ENCODE measurements around the gene BTF3L4.

The BTF3L4 gene

DNA sequence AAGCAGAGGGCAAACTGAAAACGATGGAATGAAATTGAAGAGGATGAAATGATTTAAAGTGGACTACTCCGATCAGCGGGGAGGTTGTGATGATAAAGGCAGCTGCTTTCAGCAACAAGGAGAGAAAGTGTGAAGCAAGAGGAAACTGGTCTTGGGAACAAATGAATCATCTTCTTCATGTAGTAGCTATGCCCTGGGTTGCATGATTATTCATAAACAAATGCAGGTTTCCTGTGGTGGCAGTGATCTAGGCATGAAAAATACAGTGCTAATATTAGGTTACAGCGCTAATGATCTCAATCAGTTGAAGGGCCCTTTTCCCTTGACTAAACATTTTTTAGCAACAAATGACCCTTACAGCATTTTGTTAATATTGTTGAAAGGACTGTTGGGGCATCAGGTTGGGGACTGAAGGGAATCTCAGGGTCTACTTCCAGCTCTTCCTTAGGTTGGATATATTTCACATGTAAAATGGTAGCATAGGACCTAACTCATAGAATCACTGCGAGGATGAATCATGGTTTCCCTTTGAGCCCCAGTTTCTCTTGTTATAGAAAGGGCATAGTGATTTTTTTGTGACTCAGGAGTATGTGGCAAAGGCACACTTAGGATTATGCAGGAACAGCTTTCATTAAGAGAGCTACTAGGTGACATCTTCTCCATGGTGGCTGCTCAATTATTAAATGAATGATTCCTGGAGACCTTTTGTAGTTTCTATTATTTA is 83.9 kb downstream of the BTF3L4 start:
- Histone ChIP-seq H3K79me2 (ENCODE audit: control insufficient read depth, insufficient read depth, low read length, poor library complexity) (peaks cover 9% of the 10 kb centered on the region), H3K4me3 (ENCODE audit: low read depth, low read length) (no peak overlapping the region), H3K27me3 (ENCODE audit: insufficient read depth, low read length) (no peaks in the 10 kb centered on the region), H3K9me3 (ENCODE audit: insufficient read depth, low read depth, low read length) (no peaks in the 10 kb centered on the region), H3K18ac (ENCODE audit: low read length) (no peak overlapping the region), H4K91ac (ENCODE audit: low read depth, low read length) (no peak overlapping the region), H4K8ac (ENCODE audit: low read depth, low read length) (no peak overlapping the region), H3K14ac (ENCODE audit: low read length) (no peak overlapping the region), H3K27ac (ENCODE audit: low read depth, low read length) (no peak overlapping the region), H3K36me3 (ENCODE audit: control insufficient read depth in 1 of 2, insufficient read depth in 2 of 2, low read length in 2 of 2) (no peaks in the 10 kb centered on the region), H2AFZ (ENCODE audit: insufficient read depth, low read length, poor library complexity) (no peak overlapping the region), H2AK5ac (ENCODE audit: low read length) (no peak overlapping the region), H2BK120ac (ENCODE audit: insufficient read depth, low read length, poor library complexity) (no peak overlapping the region), H4K12ac (ENCODE audit: low read depth, low read length) (no peak overlapping the region), H3K79me1 (ENCODE audit: low read length) (peaks cover 10% of the 10 kb centered on the region), H2BK12ac (ENCODE audit: low read length) (no peak overlapping the region), H3K4me2 (ENCODE audit: low read length) (no peak overlapping the region), H2BK5ac (ENCODE audit: low read depth, low read length, poor library complexity) (no peak overlapping the region), H3K23ac (ENCODE audit: low read length) (no peak overlapping the region), H3K4me1 (ENCODE audit: control insufficient read depth in 1 of 2, insufficient read depth in 2 of 2, low read length in 2 of 2) (no peaks in the 10 kb centered on the region), H3K4ac (ENCODE audit: low read depth, low read length) (no peak overlapping the region), H3K9ac (ENCODE audit: low read length) (no peak overlapping the region)
- DNase-seq, result peak in 1 of 2 donors; percentile 70
- WGBS (ENCODE audit: extremely low coverage, insufficient coverage, insufficient read length), result no CpG with 5 or more reads among the region's 5 CpGs

Data from trophoblast cell (in vitro differentiated cells and primary cell).